Nephron progenitor cell (in vitro differentiated cells): ENCODE measurements around the gene PKD2L1.
"Not testable (repeated sequence)": the region's sequence is repeated elsewhere in the genome, so short reads cannot be mapped to it uniquely, and the experiment has no call there.

Experiments used
- DNase-seq: peaks from one replicate; pipeline ENCODE4 v3.0.0; 2021
- H3K27ac Mint-ChIP-seq: 2 replicates; pipeline ENCODE4 v1.8.0; 2021; ENCODE audit warnings: mild to moderate bottlenecking, moderate library complexity, mixed read lengths
- H3K27me3 Mint-ChIP-seq: 2 replicates; pipeline ENCODE4 v1.8.0; 2021; ENCODE audit warnings: mild to moderate bottlenecking, low read depth, mixed read lengths; ENCODE audit not compliant: poor library complexity
- H3K36me3 Mint-ChIP-seq: 2 replicates; pipeline ENCODE4 v1.8.0; 2021; ENCODE audit warnings: low read depth, mixed read lengths
- H3K4me1 Mint-ChIP-seq: 2 replicates; pipeline ENCODE4 v1.8.0; 2021; ENCODE audit warnings: mixed read lengths
- H3K4me3 Mint-ChIP-seq: 2 replicates; pipeline ENCODE4 v1.8.0; 2021; ENCODE audit warnings: mild to moderate bottlenecking, moderate library complexity, mixed read lengths
- H3K9me3 Mint-ChIP-seq: 2 replicates; pipeline ENCODE4 v1.8.0; 2021; ENCODE audit warnings: mild to moderate bottlenecking, moderate library complexity, mixed read lengths
- CTCF ChIP-seq: fragments of 200-600 bp; sonication (generic); IDR thresholded peaks from 2 replicates; pipeline ENCODE4 v1.5.0; 2021; ENCODE audit warnings: antibody characterized with exemption

The PKD2L1 gene

GRCh38 chr10:100303724-100304319 lies 26.2 kb downstream of the PKD2L1 start:
- TF ChIP-seq CTCF: peak; percentile 59
- peaks cover 43% of the 10 kb centered on the region for H3K27me3 Mint-ChIP-seq
- H3K4me3 Mint-ChIP-seq: no peak overlapping the region
- no peaks in the 10 kb centered on the region for H3K36me3 Mint-ChIP-seq
- peaks cover 6% of the 10 kb centered on the region for H3K9me3 Mint-ChIP-seq
- H3K27ac Mint-ChIP-seq: no peak overlapping the region
- DNase-seq: no peak
- H3K4me1 Mint-ChIP-seq: peaks cover 9% of the 10 kb centered on the region

- not testable (repeated sequence) for H3K4me1 Mint-ChIP-seq, H3K27ac Mint-ChIP-seq, H3K36me3 Mint-ChIP-seq, H3K4me3 Mint-ChIP-seq, DNase-seq, H3K9me3 Mint-ChIP-seq
- H3K27me3 Mint-ChIP-seq: peaks cover 25% of the 10 kb centered on the region
Observed at GRCh38 chr10:100301123-100301522, 28.9 kb downstream of the PKD2L1 start.

GRCh38 chr10:100297242-100297641 lies 32.8 kb downstream of the PKD2L1 start:
- no peak for TF ChIP-seq CTCF
- Mint-ChIP-seq H3K27ac (no peak overlapping the region), H3K36me3 (no peaks in the 10 kb centered on the region), H3K4me1 (peaks cover 9% of the 10 kb centered on the region), H3K4me3 (no peak overlapping the region), H3K9me3 (peaks cover 6% of the 10 kb centered on the region), H3K27me3 (peaks cover 30% of the 10 kb centered on the region)
- no peak for DNase-seq

GRCh38 chr10:100293066-100293465 lies 37.0 kb downstream of the PKD2L1 start:
- H3K4me1 Mint-ChIP-seq: no peaks in the 10 kb centered on the region
- no peak for TF ChIP-seq CTCF
- no peak overlapping the region for H3K4me3 Mint-ChIP-seq
- H3K27me3 Mint-ChIP-seq: peaks cover 48% of the 10 kb centered on the region
- no peaks in the 10 kb centered on the region for H3K9me3 Mint-ChIP-seq
- H3K36me3 Mint-ChIP-seq: no peaks in the 10 kb centered on the region
- DNase-seq: no peak
- no peak overlapping the region for H3K27ac Mint-ChIP-seq

- not testable (repeated sequence) for DNase-seq, H3K9me3 Mint-ChIP-seq, H3K4me3 Mint-ChIP-seq, H3K36me3 Mint-ChIP-seq, H3K4me1 Mint-ChIP-seq, H3K27ac Mint-ChIP-seq
- H3K27me3 Mint-ChIP-seq: peaks cover 48% of the 10 kb centered on the region
Observed at GRCh38 chr10:100292300-100292699, 37.7 kb downstream of the PKD2L1 start.

- no peaks in the 10 kb centered on the region for H3K9me3 Mint-ChIP-seq
- no peak overlapping the region for H3K4me3 Mint-ChIP-seq
- no peak for TF ChIP-seq CTCF
- no peaks in the 10 kb centered on the region for H3K36me3 Mint-ChIP-seq
- H3K27me3 Mint-ChIP-seq: peaks cover 48% of the 10 kb centered on the region
- peaks cover 6% of the 10 kb centered on the region for H3K4me1 Mint-ChIP-seq
- no peak for DNase-seq
- no peak overlapping the region for H3K27ac Mint-ChIP-seq
Observed at GRCh38 chr10:100291356-100291755, 38.7 kb downstream of the PKD2L1 start.

GRCh38 chr10:100289641-100290040 lies 40.4 kb downstream of the PKD2L1 start:
- no peak for DNase-seq

More at GRCh38 chr10:100289641-100290040, 40.4 kb downstream of the PKD2L1 start:
- Mint-ChIP-seq H3K36me3 (peaks cover 5% of the 10 kb centered on the region), H3K9me3 (no peaks in the 10 kb centered on the region), H3K4me3 (no peak overlapping the region), H3K27ac (no peak overlapping the region), H3K27me3 (peaks cover 42% of the 10 kb centered on the region), H3K4me1 (peaks cover 22% of the 10 kb centered on the region)
- TF ChIP-seq CTCF: no peak
